Breast epithelium (tissue), 3 donors: ENCODE measurements around the gene CARD9.

ENCODE experiments used
- POLR2A ChIP-seq: fragments of 450-650 bp; IDR thresholded peaks from one replicate; pipeline ENCODE4 v1.6.1; 2016; ENCODE audit warnings: antibody characterized with exemption, mild to moderate bottlenecking, moderate library complexity
- POLR2AphosphoS5 ChIP-seq, 3 donors: sonication (generic); formaldehyde crosslinking; IDR thresholded peaks; one replicate each; pipeline ENCODE4 v1.6.1; 2017; ENCODE audit warnings: antibody characterized with exemption in 3 of 3
- TF ChIP-seq, protein P1 (sequence below), 3 donors: fragments of 450-650 bp; IDR thresholded peaks; one replicate each; pipeline ENCODE4 v1.5.1; 2016 to 2017; ENCODE audit warnings: antibody characterized with exemption in 3 of 3, mild to moderate bottlenecking in 3 of 3, moderate library complexity in 3 of 3

GRCh38 chr9:136343121-136343883 lies 30.2 kb downstream of the CARD9 start:
- TF ChIP-seq, protein P1, sequence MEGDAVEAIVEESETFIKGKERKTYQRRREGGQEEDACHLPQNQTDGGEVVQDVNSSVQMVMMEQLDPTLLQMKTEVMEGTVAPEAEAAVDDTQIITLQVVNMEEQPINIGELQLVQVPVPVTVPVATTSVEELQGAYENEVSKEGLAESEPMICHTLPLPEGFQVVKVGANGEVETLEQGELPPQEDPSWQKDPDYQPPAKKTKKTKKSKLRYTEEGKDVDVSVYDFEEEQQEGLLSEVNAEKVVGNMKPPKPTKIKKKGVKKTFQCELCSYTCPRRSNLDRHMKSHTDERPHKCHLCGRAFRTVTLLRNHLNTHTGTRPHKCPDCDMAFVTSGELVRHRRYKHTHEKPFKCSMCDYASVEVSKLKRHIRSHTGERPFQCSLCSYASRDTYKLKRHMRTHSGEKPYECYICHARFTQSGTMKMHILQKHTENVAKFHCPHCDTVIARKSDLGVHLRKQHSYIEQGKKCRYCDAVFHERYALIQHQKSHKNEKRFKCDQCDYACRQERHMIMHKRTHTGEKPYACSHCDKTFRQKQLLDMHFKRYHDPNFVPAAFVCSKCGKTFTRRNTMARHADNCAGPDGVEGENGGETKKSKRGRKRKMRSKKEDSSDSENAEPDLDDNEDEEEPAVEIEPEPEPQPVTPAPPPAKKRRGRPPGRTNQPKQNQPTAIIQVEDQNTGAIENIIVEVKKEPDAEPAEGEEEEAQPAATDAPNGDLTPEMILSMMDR (IDR thresholded peaks at IDR 0.05): no peak
- no peak for TF ChIP-seq POLR2AphosphoS5 (IDR thresholded peaks at IDR 0.05)
- no peak for TF ChIP-seq POLR2A
